Midbrain (tissue), 1 donor: ENCODE results near the gene SPIRE1.
"Not testable (repeated sequence)": the region's sequence is repeated elsewhere in the genome, so short reads cannot be mapped to it uniquely, and the experiment has no call there.

ENCODE experiments used
- DNase-seq: peaks from one replicate; lab custom pipeline; 2025; lab: John Stamatoyannopoulos, UW

The SPIRE1 gene

DNA sequence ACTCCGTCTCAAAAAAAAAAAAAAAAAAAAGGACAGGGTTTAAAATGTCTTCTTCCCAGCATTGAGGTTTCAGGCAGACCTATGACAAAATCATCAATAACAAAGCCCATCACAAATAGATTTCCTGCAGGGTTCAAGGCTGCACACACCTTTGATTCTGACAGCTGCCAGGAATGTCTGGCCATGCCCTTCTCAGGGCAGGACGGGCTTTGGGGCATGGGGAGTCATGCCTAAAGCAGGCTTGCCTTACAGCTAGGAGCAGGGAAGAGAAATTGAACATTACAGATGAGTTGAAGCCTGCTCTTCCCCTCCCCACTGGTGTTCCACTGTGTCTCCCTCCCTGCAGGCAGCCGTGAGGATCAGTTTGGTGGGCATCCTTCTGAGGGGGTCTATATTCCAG, 246.5 kb downstream of the SPIRE1 start:
- no peak for DNase-seq

DNA sequence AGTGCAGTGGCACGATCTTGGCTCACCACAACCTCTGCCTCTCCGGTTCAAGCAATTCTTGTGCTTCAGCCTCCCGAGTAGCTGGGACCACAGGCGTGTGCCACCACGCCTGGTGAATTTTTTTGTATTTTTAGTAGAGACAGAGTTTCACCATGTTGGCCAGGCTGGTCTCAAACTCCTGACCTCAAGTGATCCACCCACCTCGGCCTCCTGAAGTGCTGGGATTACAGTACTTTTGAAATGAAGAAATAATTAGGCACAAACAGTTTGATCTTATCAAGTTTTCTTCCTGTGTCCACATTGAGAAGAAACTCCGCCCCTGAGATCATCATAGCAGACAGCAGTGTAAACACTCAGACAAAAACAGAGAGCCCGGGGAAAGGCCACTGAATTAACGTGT, 247.2 kb downstream of the SPIRE1 start:
- not testable (repeated sequence) for DNase-seq

DNA sequence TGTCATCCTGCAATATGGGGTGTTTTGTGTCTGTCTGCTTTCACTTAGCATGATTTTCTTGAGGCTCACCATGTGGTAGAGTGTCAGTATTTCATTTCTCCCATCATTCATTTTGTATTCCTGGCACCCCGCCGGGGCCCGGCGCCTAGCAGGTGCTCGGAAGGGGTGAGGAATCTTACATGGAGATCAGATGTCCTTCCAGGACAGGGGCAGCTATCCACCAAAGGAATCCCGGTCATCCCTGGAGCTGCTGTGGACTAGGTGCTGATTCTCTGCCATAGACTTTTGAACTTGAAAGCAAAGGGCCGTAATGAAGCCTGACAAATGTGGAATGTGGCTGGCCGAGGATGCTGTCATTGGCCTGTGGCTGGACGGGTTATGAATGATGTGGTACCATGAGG, 247.8 kb downstream of the SPIRE1 start:
- DNase-seq = no peak

- DNase-seq = no peak
These were observed 248.4 kb downstream of the SPIRE1 start for GRCh38 chr18:12409469-12409868.

DNA sequence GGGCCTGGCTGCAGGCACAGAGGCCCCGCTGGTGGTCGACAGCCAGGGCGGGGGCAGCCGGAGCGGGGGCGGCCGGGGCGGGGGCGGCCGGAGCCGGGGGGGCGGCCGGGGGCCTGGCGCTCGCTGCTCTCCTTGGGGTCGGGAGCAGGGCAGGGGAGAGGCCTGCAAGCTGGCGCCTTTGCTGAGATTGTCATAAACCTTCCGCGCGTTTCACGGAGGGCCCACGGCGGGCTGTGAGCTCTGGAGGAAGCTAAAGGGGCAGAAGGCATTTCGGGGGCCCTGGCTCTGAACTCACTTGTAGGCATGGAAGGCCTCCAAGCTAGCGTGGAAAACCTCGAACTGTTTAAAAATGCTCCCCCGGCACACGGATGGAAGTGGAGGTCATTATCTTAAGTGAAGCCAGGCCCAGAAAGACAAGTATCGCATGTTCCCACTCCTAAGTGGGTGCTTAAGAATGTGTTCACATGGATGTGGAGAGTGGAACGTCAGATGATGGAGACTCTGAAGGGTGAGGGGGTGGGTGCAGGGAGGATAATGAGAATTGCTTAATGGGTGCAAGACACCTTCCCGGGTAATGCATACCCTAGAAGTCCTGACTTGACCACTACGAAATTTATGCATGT, 249.5 kb downstream of the SPIRE1 start:
- no peak for DNase-seq

GRCh38 chr18:12406371-12407111, 251.4 kb downstream of the SPIRE1 start:
- DNase-seq = no peak

DNA sequence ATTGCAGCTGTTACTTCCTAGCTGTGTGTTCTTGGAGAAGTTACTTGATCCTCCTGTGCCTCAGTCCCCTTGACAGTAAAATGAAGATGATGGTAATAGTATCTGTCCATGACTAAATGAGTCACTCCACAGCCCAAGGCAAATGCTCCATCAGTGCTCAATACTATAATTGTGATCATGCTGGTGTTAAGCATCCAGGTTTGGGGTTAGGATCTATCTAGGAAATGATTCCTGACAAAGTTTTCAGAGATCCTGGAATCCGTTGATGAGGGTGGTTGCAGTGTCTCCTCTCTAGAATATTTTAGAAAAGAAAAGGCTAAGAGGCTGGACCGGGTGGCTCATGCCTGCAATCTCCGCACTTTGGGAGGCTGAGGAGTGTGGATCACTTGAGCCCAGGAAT, 252.8 kb downstream of the SPIRE1 start:
- no peak for DNase-seq

- no peak for DNase-seq
These were observed 254.1 kb downstream of the SPIRE1 start for GRCh38 chr18:12403601-12404506.

- DNase-seq = no peak
These were observed 256.0 kb downstream of the SPIRE1 start for GRCh38 chr18:12401881-12402280.

DNA sequence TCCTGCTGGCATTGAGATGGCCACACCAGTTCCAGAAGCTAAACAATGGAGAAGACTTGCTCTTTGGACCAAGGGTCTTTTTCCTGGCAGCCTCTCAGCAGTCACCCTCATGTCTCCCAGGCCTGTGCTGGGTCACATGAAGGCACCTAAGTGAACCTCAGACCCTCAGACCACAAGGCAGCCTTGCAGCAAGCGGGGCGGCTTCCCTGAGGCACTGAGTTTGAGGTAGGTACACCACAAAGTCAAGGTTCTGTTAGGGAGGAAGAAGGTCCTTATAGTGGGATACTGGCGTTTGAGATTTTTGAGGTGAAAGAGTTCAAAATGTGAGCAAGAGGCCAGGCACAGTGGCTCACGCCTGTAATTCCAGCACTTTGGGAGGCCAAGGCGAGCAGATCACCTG, 258.7 kb downstream of the SPIRE1 start:
- DNase-seq = no peak

DNA sequence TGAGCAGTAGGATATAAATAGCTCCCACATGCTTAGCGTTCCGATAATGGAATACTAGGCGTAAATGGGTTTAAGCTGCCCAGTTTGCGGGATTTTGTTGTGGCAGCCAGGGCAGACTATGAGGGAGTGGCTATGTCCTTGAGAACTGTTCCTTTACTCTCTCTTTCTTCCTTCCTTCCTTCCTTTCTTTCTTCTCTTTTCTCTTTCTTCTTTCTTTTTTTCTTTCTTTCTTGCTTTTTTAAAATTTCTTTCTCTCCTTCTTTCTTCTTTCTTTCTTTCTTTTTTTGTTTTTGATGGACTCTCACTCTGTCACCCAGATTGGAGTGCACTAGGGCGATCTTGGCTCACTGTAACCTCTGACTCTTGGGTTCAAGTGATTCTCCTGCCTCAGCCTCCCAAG, 259.3 kb downstream of the SPIRE1 start:
- no peak for DNase-seq

DNA sequence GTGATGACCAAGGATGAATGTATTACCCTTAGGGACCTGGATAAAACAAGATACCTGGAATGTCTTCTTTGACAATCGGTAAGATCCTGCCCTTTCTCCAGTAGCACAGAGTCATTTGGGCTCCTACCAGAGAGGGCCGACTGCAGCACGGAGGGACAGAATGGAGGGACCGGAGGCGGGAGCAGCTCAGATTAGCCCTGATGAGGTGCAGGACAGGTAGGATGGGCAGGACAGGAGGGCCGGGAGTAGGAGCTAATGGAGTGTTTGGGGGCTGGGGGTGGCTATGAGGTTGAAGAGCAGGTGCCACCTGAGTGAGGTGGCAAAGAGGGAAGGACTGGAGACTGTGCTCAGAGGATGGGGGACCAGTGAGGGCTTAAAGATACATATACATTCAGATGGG, 260.1 kb downstream of the SPIRE1 start:
- DNase-seq = no peak

- no peak for DNase-seq
These were observed 260.7 kb downstream of the SPIRE1 start for GRCh38 chr18:12397254-12397653.
